Epithelial cell of proximal tubule (primary cell): ENCODE data around the gene NDUFB2. TPM values are rescaled to one million over a fixed set of nuclear protein-coding genes. Genes with fewer than 3 reads are reported as not detected.

ENCODE experiments used
- DNase-seq: peaks from one replicate; pipeline ENCODE4 v3.0.0-alpha.2; 2011; ENCODE audit warnings: low read depth
- H3K4me3 ChIP-seq: 2 replicates; pipeline ENCODE4 v1.5.1; 2011; ENCODE audit warnings: low read depth, mild to moderate bottlenecking, low read length
- CTCF ChIP-seq: conservative IDR thresholded peaks from 2 replicates; pipeline ENCODE4 v1.5.1; 2012; ENCODE audit warnings: low read depth, mild to moderate bottlenecking, low read length
- total RNA-seq: library from RNA; depleted of rRNA; stranded (reverse); fragments of >200 nt; gene quantifications from 2 replicates; pipeline ENCODE4 v1.2.3, GENCODE V29; 2015

The NDUFB2 gene
- total RNA-seq, 1 donor from 2014 or later: 531 TPM

GRCh38 chr7:140744005-140744404, 47.5 kb downstream of the NDUFB2 start:
- no peak for DNase-seq
- H3K4me3 ChIP-seq: no peak overlapping the region
- no peak for TF ChIP-seq CTCF

GRCh38 chr7:140745266-140746058, 49.0 kb downstream of the NDUFB2 start:
- no peak overlapping the region for H3K4me3 ChIP-seq
- DNase-seq: no peak
- no peak for TF ChIP-seq CTCF

- no peak for DNase-seq
- no peak for TF ChIP-seq CTCF
- no peak overlapping the region for H3K4me3 ChIP-seq
These were observed 50.2 kb downstream of the NDUFB2 start for GRCh38 chr7:140746751-140747150.

- TF ChIP-seq CTCF: no peak
- no peak overlapping the region for H3K4me3 ChIP-seq
These were observed 56.0 kb downstream of the NDUFB2 start for GRCh38 chr7:140752533-140752932.

GRCh38 chr7:140754506-140754905, 58.0 kb downstream of the NDUFB2 start:
- TF ChIP-seq CTCF: no peak
- DNase-seq: no peak
- H3K4me3 ChIP-seq: no peak overlapping the region

More at GRCh38 chr7:140752533-140752932, 56.0 kb downstream of the NDUFB2 start:
- no peak for DNase-seq

Other genes with a start within 250 kb of the NDUFB2 start
- 40.0 and 69.2 TPM in 2 replicates for gene MKRN1, start 217.2 kb upstream of the NDUFB2 start, total RNA-seq
- 27.6 and 34.4 TPM in 2 replicates for gene DENND2A, start 55.9 kb upstream of the NDUFB2 start, total RNA-seq
- gene ADCK2, start 23.8 kb upstream of the NDUFB2 start, total RNA-seq: 32.3 and 36.8 TPM in 2 replicates
- 7.0 and 7.3 TPM in 2 replicates for gene BRAF, start 228.2 kb downstream of the NDUFB2 start, total RNA-seq